H1 (cell line): ENCODE results near the gene CASTOR1. TPM values are rescaled to one million over a fixed set of nuclear protein-coding genes. Genes with fewer than 3 reads are reported as not detected.

ENCODE experiments used
- CTCF ChIA-PET: fragments of 300-600 bp; sonication (Branson Sonifier 250); formaldehyde crosslinking; loops from one replicate; lab custom pipeline; 2021; ENCODE audit not compliant: partially characterized antibody; lab: Charles Lee
- POLR2A ChIA-PET: fragments of 300-600 bp; sonication (Branson Sonifier 250); formaldehyde crosslinking; loops from one replicate; lab custom pipeline; 2021; ENCODE audit warnings: inconsistent platforms; ENCODE audit not compliant: partially characterized antibody; lab: Charles Lee
- DNase-seq, 2 experiments: peaks; one replicate each; pipeline versions ENCODE4 v3.0.0 to v3.0.0-alpha.2; 2010 to 2022; ENCODE audit warnings: low spot score in 2 of 2, low read depth in 1 of 2, mixed read lengths in 1 of 2
- FAIRE-seq: peaks from 2 replicates; lab custom pipeline; 2011; peaks lifted over from hg19 to GRCh38; lab: Jason Lieb, UNC
- H2AFZ ChIP-seq: 2 replicates; pipeline ENCODE4 v1.8.1; 2012; ENCODE audit warnings: low read length, inconsistent platforms
- H2AK5ac ChIP-seq: 2 replicates; pipeline ENCODE4 v1.6.1; 2013; ENCODE audit warnings: low read depth, low read length
- H2BK120ac ChIP-seq: replicated peaks from 2 replicates; pipeline ENCODE3; 2013; ENCODE audit warnings: low read depth, low read length, inconsistent platforms
- H2BK12ac ChIP-seq: 2 replicates; pipeline ENCODE4 v1.6.1; 2013; ENCODE audit warnings: low read depth, low read length
- H2BK15ac ChIP-seq: 2 replicates; pipeline ENCODE4 v1.6.1; 2013; ENCODE audit warnings: low read length
- H2BK20ac ChIP-seq: 2 replicates; pipeline ENCODE4 v1.6.1; 2013; ENCODE audit warnings: low read length
- H2BK5ac ChIP-seq: 2 replicates; pipeline ENCODE4 v1.6.1; 2013; ENCODE audit warnings: low read depth, low read length
- H3K14ac ChIP-seq: 2 replicates; pipeline ENCODE4 v1.6.1; 2013; ENCODE audit warnings: inconsistent platforms; ENCODE audit not compliant: insufficient read length
- H3K18ac ChIP-seq: 2 replicates; pipeline ENCODE4 v1.6.1; 2013; ENCODE audit warnings: low read length; ENCODE audit errors: extremely low read depth
- H3K23ac ChIP-seq: 2 replicates; pipeline ENCODE4 v1.6.1; 2013; ENCODE audit warnings: inconsistent platforms; ENCODE audit not compliant: insufficient read length
- H3K23me2 ChIP-seq: 2 replicates; pipeline ENCODE4 v1.6.1; 2013; ENCODE audit warnings: low read depth, low read length
- H3K27ac ChIP-seq: 2 replicates; pipeline ENCODE4 v1.6.1; 2011; ENCODE audit warnings: low read depth, low read length, inconsistent platforms
- H3K27me3 ChIP-seq, 4 experiments: replicated peaks in 1 of 4; 1 replicate in 1 of 4; 2 replicates in 3 of 4; pipeline versions ENCODE4 v1.6.1 to v1.8.1; 2011 to 2013; ENCODE audit warnings: low read length in 3 of 4, mild to moderate bottlenecking in 3 of 4, inconsistent platforms in 2 of 4, mixed read lengths in 2 of 4, moderate library complexity in 1 of 4; ENCODE audit not compliant: control insufficient read depth in 3 of 4, insufficient read depth in 3 of 4; ENCODE audit errors: extremely low read depth in 1 of 4
- H3K36me3 ChIP-seq, 4 experiments: 2 replicates each; pipeline versions ENCODE4 v1.6.1 to v1.8.1; 2011 to 2013; ENCODE audit warnings: mild to moderate bottlenecking in 4 of 4, low read length in 3 of 4, moderate library complexity in 2 of 4, control low read depth in 1 of 4, inconsistent platforms in 1 of 4; ENCODE audit not compliant: insufficient read depth in 4 of 4, control insufficient read depth in 2 of 4
- H3K4ac ChIP-seq: replicated peaks from 2 replicates; pipeline ENCODE3; 2013; ENCODE audit warnings: low read length, low read depth, mixed read lengths, inconsistent platforms; ENCODE audit not compliant: insufficient read length
- H3K4me1 ChIP-seq, 4 experiments: replicated peaks in 1 of 4; 1 replicate in 1 of 4; 2 replicates in 3 of 4; pipeline versions ENCODE4 v1.6.1 to v1.8.1; 2011 to 2013; ENCODE audit warnings: low read length in 3 of 4, inconsistent platforms in 2 of 4, mixed read lengths in 1 of 4; ENCODE audit not compliant: insufficient read depth in 4 of 4, control insufficient read depth in 3 of 4
- H3K4me2 ChIP-seq, 2 experiments: 2 replicates each; pipeline versions ENCODE4 v1.6.1 to v1.8.1; 2011 to 2013; ENCODE audit warnings: low read depth in 2 of 2, low read length in 2 of 2, control low read depth in 1 of 2, inconsistent platforms in 1 of 2, mild to moderate bottlenecking in 1 of 2; ENCODE audit not compliant: insufficient read depth in 1 of 2
- H3K4me3 ChIP-seq, 4 experiments: fragments of 200-600, 300-600 bp in 1 of 4; sonication (generic), shearing (Covaris generic), sonication (Bioruptor Twin) in 1 of 4; 2 replicates each; pipeline versions ENCODE4 v1.5.1 to v1.8.1; 2011 to 2016; ENCODE audit warnings: low read length in 4 of 4, low read depth in 3 of 4, control low read depth in 2 of 4, inconsistent platforms in 2 of 4, mild to moderate bottlenecking in 2 of 4, mixed read lengths in 1 of 4, moderate library complexity in 1 of 4; ENCODE audit not compliant: insufficient read depth in 2 of 4; ENCODE audit errors: extremely low read depth in 1 of 4
- H3K56ac ChIP-seq: replicated peaks from 2 replicates; pipeline ENCODE3; 2013; ENCODE audit warnings: low read depth, mild to moderate bottlenecking, mixed read lengths, low read length, inconsistent platforms; ENCODE audit not compliant: insufficient read length
- H3K79me1 ChIP-seq: 2 replicates; pipeline ENCODE4 v1.6.1; 2013; ENCODE audit warnings: low read depth, low read length, control low read depth
- H3K79me2 ChIP-seq, 2 experiments: 2 replicates each; pipeline versions ENCODE4 v1.6.1 to v1.8.1; 2012 to 2013; ENCODE audit warnings: low read length in 2 of 2, mild to moderate bottlenecking in 2 of 2, inconsistent platforms in 1 of 2; ENCODE audit not compliant: insufficient read depth in 2 of 2, control insufficient read depth in 1 of 2
- H3K9ac ChIP-seq, 4 experiments: replicated peaks in 1 of 4; 1 replicate in 1 of 4; 2 replicates in 3 of 4; pipeline versions ENCODE4 v1.6.1 to v1.8.1; 2011 to 2013; ENCODE audit warnings: low read depth in 3 of 4, low read length in 3 of 4, control low read depth in 2 of 4, mild to moderate bottlenecking in 2 of 4, moderate library complexity in 2 of 4, inconsistent platforms in 1 of 4; ENCODE audit errors: extremely low read depth in 1 of 4
- H3K9me3 ChIP-seq, 2 experiments: 2 replicates each; pipeline versions ENCODE4 v1.6.1 to v1.8.1; 2012 to 2013; ENCODE audit warnings: mild to moderate bottlenecking in 2 of 2, moderate library complexity in 2 of 2, control low read depth in 1 of 2, inconsistent platforms in 1 of 2, low read depth in 1 of 2, low read length in 1 of 2, mixed read lengths in 1 of 2; ENCODE audit not compliant: insufficient read depth in 2 of 2
- H4K20me1 ChIP-seq, 2 experiments: replicated peaks in 1 of 2; 2 replicates each; pipeline versions ENCODE3 to v1.8.1; 2011 to 2013; ENCODE audit warnings: inconsistent platforms in 2 of 2, low read length in 2 of 2, mild to moderate bottlenecking in 1 of 2; ENCODE audit not compliant: insufficient read depth in 2 of 2, control insufficient read depth in 1 of 2
- H4K5ac ChIP-seq: 2 replicates; pipeline ENCODE4 v1.6.1; 2013; ENCODE audit warnings: low read length, low read depth, mixed read lengths, inconsistent platforms; ENCODE audit not compliant: insufficient read length
- H4K8ac ChIP-seq: 2 replicates; pipeline ENCODE4 v1.8.0; 2013; ENCODE audit warnings: mild to moderate bottlenecking, moderate library complexity, low read length, inconsistent platforms; ENCODE audit not compliant: insufficient read depth; ENCODE audit errors: extremely low read depth
- H4K91ac ChIP-seq: replicated peaks from 2 replicates; pipeline ENCODE3; 2013; ENCODE audit warnings: low read length, mixed read lengths, inconsistent platforms; ENCODE audit not compliant: insufficient read length
- ATF2 ChIP-seq: IDR thresholded peaks from 2 replicates; pipeline ENCODE4 v1.6.1; 2012; ENCODE audit warnings: low read length, inconsistent platforms
- BCL11A ChIP-seq, 2 experiments: IDR thresholded peaks; one replicate each; pipeline ENCODE4 v1.6.1; 2011; ENCODE audit warnings: low read depth in 2 of 2, low read length in 2 of 2, mild to moderate bottlenecking in 2 of 2
- BRCA1 ChIP-seq: IDR thresholded peaks from 2 replicates; pipeline ENCODE4 v1.6.1; 2012; ENCODE audit warnings: low read depth, low read length, improper control_type of control experiment
- CHD2 ChIP-seq: IDR thresholded peaks from 2 replicates; pipeline ENCODE4 v1.6.1; 2012; ENCODE audit warnings: low read length, improper control_type of control experiment
- HDAC2 ChIP-seq, 2 experiments: fragments of 300-600 bp in 1 of 2; sonication (generic) in 1 of 2; IDR thresholded peaks; 2 replicates each; pipeline ENCODE4 v1.6.1; 2011 to 2012; ENCODE audit warnings: low read depth in 2 of 2, low read length in 2 of 2, mild to moderate bottlenecking in 2 of 2, moderate library complexity in 2 of 2, borderline replicate concordance in 1 of 2, inconsistent platforms in 1 of 2
- KDM5A ChIP-seq: fragments of 200-600 bp; IDR thresholded peaks from 2 replicates; pipeline ENCODE4 v1.7.1; 2012; ENCODE audit warnings: mild to moderate bottlenecking, low read length, inconsistent platforms, mixed read lengths
- POLR2AphosphoS5 ChIP-seq: IDR thresholded peaks from 2 replicates; pipeline ENCODE4 v1.6.1; 2011; ENCODE audit warnings: low read depth, low read length
- RNF2 ChIP-seq: fragments of 200-900, 300-1000 bp; sonication (generic); IDR thresholded peaks from 2 replicates; pipeline ENCODE4 v1.7.1; 2016; ENCODE audit warnings: borderline replicate concordance, low read depth, mild to moderate bottlenecking, antibody characterized with exemption, low read length; ENCODE audit not compliant: poor library complexity, severe bottlenecking; ENCODE audit errors: missing control alignments
- SP2 ChIP-seq: IDR thresholded peaks from 2 replicates; pipeline ENCODE4 v1.6.1; 2012; ENCODE audit warnings: mild to moderate bottlenecking, low read length, inconsistent platforms
- SUZ12 ChIP-seq: fragments of 200-600 bp; sonication (generic); IDR thresholded peaks from 2 replicates; pipeline ENCODE4 v1.6.1; 2012; ENCODE audit warnings: mild to moderate bottlenecking, inconsistent platforms, low read length, moderate library complexity, mixed read lengths
- TAF1 ChIP-seq: IDR thresholded peaks from 2 replicates; pipeline ENCODE4 v1.6.1; 2011; ENCODE audit warnings: mild to moderate bottlenecking, low read depth, low read length
- TAF7 ChIP-seq: optimal IDR thresholded peaks from 2 replicates; pipeline ENCODE3; 2011; ENCODE audit warnings: low read depth, mild to moderate bottlenecking, inconsistent platforms, low read length, moderate library complexity, borderline replicate concordance
- WGBS, 2 experiments: shearing (Covaris generic) in 1 of 2; methylation state at CpG; one replicate each; pipeline versions ENCODE4 v1.1.6 to v1.1.7; 2013 to 2015; ENCODE audit warnings: low lambda C conversion rate in 2 of 2, mixed read lengths in 2 of 2, inconsistent platforms in 1 of 2, low coverage in 1 of 2, missing lambda C conversion rate in 1 of 2; ENCODE audit not compliant: insufficient replicate concordance in 2 of 2, insufficient coverage in 1 of 2, insufficient read length in 1 of 2; ENCODE audit errors: extremely low coverage in 1 of 2, missing lambda C conversion rate in 1 of 2; 5-methylcytosine and 5-hydroxymethylcytosine counted together
- polyA plus RNA-seq, 7 experiments: library from polyadenylated mRNA; depleted of rRNA in 3 of 7; stranded (reverse) in 5 of 7; unstranded in 2 of 7; fragments of >200 nt in 5 of 7; fragments of 200-250 nt in 2 of 7; gene quantifications; 1 replicate in 5 of 7; 2 replicates in 1 of 7; 4 replicates in 1 of 7; pipeline versions ENCODE4 v1.2.1 to v1.2.3, GENCODE V29; 2011 to 2013; ENCODE audit warnings: missing spikeins in 2 of 7, mixed read lengths in 2 of 7
- total RNA-seq: library from RNA; stranded (reverse); fragmentation: NEBNext Ultra II Directional; extraction: Animal tissue kit (Norgen Biotek cat#: 25700); gene quantifications from 2 replicates; pipeline ENCODE4 v1.2.1, GENCODE V29; 2021

The CASTOR1 gene
- total and polyA plus RNA-seq, 2 of the 8 experiments (the other 6 are each of a cell fraction or from before 2014, with no cell fraction given): 10.3 to 36.0 TPM

GRCh38 chr22:30296324-30296723 is 7.0 kb upstream of the CASTOR1 start:
- Histone ChIP-seq H4K5ac (no peak overlapping the region), H3K27me3 (no peaks in the 10 kb centered on the region), H3K4ac (no peak overlapping the region), H2AK5ac (no peak overlapping the region), H3K79me2 (no peaks in the 10 kb centered on the region), H3K4me1 (no peaks in the 10 kb centered on the region; a peak in 1 of 7 replicates), H3K9me3 (no peaks in the 10 kb centered on the region), H4K91ac (no peak overlapping the region), H2BK5ac (no peak overlapping the region), H3K23ac (no peak overlapping the region), H2BK12ac (no peak overlapping the region), H3K27ac (no peak overlapping the region), H4K20me1 (no peaks in the 10 kb centered on the region), H3K14ac (no peak overlapping the region), H3K79me1 (no peaks in the 10 kb centered on the region), H2AFZ (no peak overlapping the region), H2BK120ac (no peak overlapping the region), H3K9ac (no peak overlapping the region), H3K4me2 (no peak overlapping the region), H4K8ac (no peak overlapping the region), H2BK20ac (no peak overlapping the region), H3K23me2 (no peaks in the 10 kb centered on the region), H3K18ac (no peak overlapping the region), H3K4me3 (no peak overlapping the region), H3K36me3 (no peaks in the 10 kb centered on the region), H2BK15ac (no peak overlapping the region), H3K56ac (no peak overlapping the region)
- no peak for DNase-seq
- FAIRE-seq: no peak
- 85% methylated on average over 4 of the region's 4 CpGs; no CpG with 5 or more reads in 1 of the 2 experiments for WGBS, 2 experiments
- POLR2A ChIA-PET: interaction anchor here (1.3 kb wide), 1 partner anchor 60 kb away, joined by 3 read pairs; the partner anchor contains the start of gene SF3A1
- CTCF ChIA-PET: interaction anchor here (0.8 to 5.7 kb wide), 6 partner anchors 8 to 112 kb away, joined by 3 to 31 read pairs (median 4); partner anchors contain the start of genes CASTOR1 and TBC1D10A
- no peak for TF ChIP-seq POLR2AphosphoS5
- TF ChIP-seq TAF1: no peak
- TF ChIP-seq SP2: no peak
- TF ChIP-seq BCL11A (IDR thresholded peaks at IDR 0.05; ENCODE audit: low read depth in 2 of 2, low read length in 2 of 2): no peak
- no peak for TF ChIP-seq CHD2
- no peak for TF ChIP-seq TAF7
- TF ChIP-seq BRCA1: no peak
- no peak for TF ChIP-seq HDAC2 (IDR thresholded peaks at IDR 0.05; ENCODE audit: borderline replicate concordance in 1 of 2, low read depth in 2 of 2, low read length in 2 of 2)
- no peak for TF ChIP-seq ATF2
- no peak for TF ChIP-seq RNF2
- TF ChIP-seq SUZ12: no peak
- no peak for TF ChIP-seq KDM5A
